Activated CD8-positive, alpha-beta T cell treated with anti-CD3 and anti-CD28 coated beads, Interleukin-2, amount 10 ng/mL, durations not matched to agents 7 days and 5 days (primary cell): ENCODE data around the gene KIZ. TPM values are rescaled to one million over a fixed set of nuclear protein-coding genes. Genes with fewer than 3 reads are reported as not detected.

Experiments used
- ATAC-seq: fragments of 150-1000 bp; cut with Tn5 transposase; one replicate; pipeline ENCODE4 v1.10.0; 2021; ENCODE audit warnings: moderate library complexity
- CTCF ChIA-PET: fragments of 350-600 bp; sonication (Branson Sonifier 250); formaldehyde crosslinking; loops from one replicate; lab custom pipeline; 2021; ENCODE audit warnings: antibody characterized with exemption; lab: Charles Lee
- POLR2A ChIA-PET: fragments of 350-600 bp; sonication (Branson Sonifier 250); formaldehyde crosslinking; loops from one replicate; lab custom pipeline; 2021; ENCODE audit warnings: antibody characterized with exemption; lab: Charles Lee
- DNase-seq: peaks from one replicate; pipeline ENCODE4 v3.0.0-alpha.2; 2020
- H3K27ac Mint-ChIP-seq: one replicate; pipeline ENCODE4 v1.8.0; 2021; ENCODE audit warnings: mild to moderate bottlenecking, mixed read lengths
- H3K27me3 Mint-ChIP-seq: one replicate; pipeline ENCODE4 v1.8.0; 2021; ENCODE audit warnings: low read depth, mixed read lengths
- H3K36me3 Mint-ChIP-seq: one replicate; pipeline ENCODE4 v1.8.0; 2021; ENCODE audit warnings: low read depth, mixed read lengths
- H3K4me1 Mint-ChIP-seq: one replicate; pipeline ENCODE4 v1.8.0; 2021; ENCODE audit warnings: low read depth, mixed read lengths
- H3K4me3 Mint-ChIP-seq: one replicate; pipeline ENCODE4 v1.8.0; 2021; ENCODE audit warnings: mild to moderate bottlenecking, mixed read lengths
- H3K9me3 Mint-ChIP-seq: one replicate; pipeline ENCODE4 v1.8.0; 2022; ENCODE audit warnings: mixed read lengths; ENCODE audit not compliant: insufficient read depth
- total RNA-seq, 2 experiments: library from RNA; stranded (reverse); gene quantifications; one replicate each; pipeline ENCODE4 v1.2.3, GENCODE V29; 2021

KIZ gene
- total RNA-seq, 2 experiments from 2014 or later, result 16.2 to 19.9 TPM

GRCh38 chr20:21251278-21251677, 125.4 kb downstream of the KIZ start:
- Mint-ChIP-seq H3K27ac (no peak overlapping the region), H3K27me3 (no peaks in the 10 kb centered on the region), H3K4me1 (no peaks in the 10 kb centered on the region), H3K9me3 (no peaks in the 10 kb centered on the region), H3K36me3 (peaks cover 2% of the 10 kb centered on the region), H3K4me3 (no peak overlapping the region)
- DNase-seq, result no peak
- ChIA-PET POLR2A (no interaction called here), CTCF (interaction anchor here (2.4 kb wide), 1 partner anchor 16 kb away, joined by 11 read pairs; no protein-coding TSS in a partner anchor)
- no peak for ATAC-seq

- Mint-ChIP-seq H3K27me3 (no peaks in the 10 kb centered on the region), H3K36me3 (no peaks in the 10 kb centered on the region), H3K4me1 (no peaks in the 10 kb centered on the region), H3K27ac (no peak overlapping the region), H3K4me3 (no peak overlapping the region), H3K9me3 (no peaks in the 10 kb centered on the region)
- CTCF ChIA-PET, result no interaction called here
- POLR2A ChIA-PET, result no interaction called here
- DNase-seq, result no peak
- ATAC-seq, result no peak
Measured at GRCh38 chr20:21257192-21257591, 131.3 kb downstream of the KIZ start.

- H3K36me3 Mint-ChIP-seq, result no peaks in the 10 kb centered on the region
- POLR2A ChIA-PET, result no interaction called here
- CTCF ChIA-PET, result no interaction called here
- DNase-seq (no peak), ATAC-seq (no peak)
- H3K4me1 Mint-ChIP-seq, result no peaks in the 10 kb centered on the region
- H3K27ac Mint-ChIP-seq, result no peak overlapping the region
- H3K27me3 Mint-ChIP-seq, result no peaks in the 10 kb centered on the region
- H3K9me3 Mint-ChIP-seq, result no peaks in the 10 kb centered on the region
- no peak overlapping the region for H3K4me3 Mint-ChIP-seq
Measured at GRCh38 chr20:21258411-21258810, 132.5 kb downstream of the KIZ start.

GRCh38 chr20:21259346-21259745, 133.5 kb downstream of the KIZ start:
- ChIA-PET CTCF (no interaction called here), POLR2A (no interaction called here)
- no peaks in the 10 kb centered on the region for H3K4me1 Mint-ChIP-seq
- H3K4me3 Mint-ChIP-seq, result no peak overlapping the region
- no peaks in the 10 kb centered on the region for H3K36me3 Mint-ChIP-seq
- H3K9me3 Mint-ChIP-seq, result no peaks in the 10 kb centered on the region
- no peak for DNase-seq
- H3K27me3 Mint-ChIP-seq, result no peaks in the 10 kb centered on the region
- H3K27ac Mint-ChIP-seq, result no peak overlapping the region
- no peak for ATAC-seq

- ATAC-seq (no peak), DNase-seq (no peak)
- no peak overlapping the region for H3K4me3 Mint-ChIP-seq
- H3K27me3 Mint-ChIP-seq, result no peaks in the 10 kb centered on the region
- H3K9me3 Mint-ChIP-seq, result no peaks in the 10 kb centered on the region
- H3K4me1 Mint-ChIP-seq, result no peaks in the 10 kb centered on the region
- H3K36me3 Mint-ChIP-seq, result no peaks in the 10 kb centered on the region
- ChIA-PET POLR2A (no interaction called here), CTCF (no interaction called here)
- no peak overlapping the region for H3K27ac Mint-ChIP-seq
Measured at GRCh38 chr20:21262812-21263211, 136.9 kb downstream of the KIZ start.

GRCh38 chr20:21265261-21266190, 139.6 kb downstream of the KIZ start:
- POLR2A ChIA-PET, result no interaction called here
- CTCF ChIA-PET, result no interaction called here
- Mint-ChIP-seq H3K9me3 (no peaks in the 10 kb centered on the region), H3K27me3 (peaks cover 4% of the 10 kb centered on the region), H3K36me3 (no peaks in the 10 kb centered on the region), H3K4me3 (no peak overlapping the region), H3K4me1 (no peaks in the 10 kb centered on the region), H3K27ac (no peak overlapping the region)
- no peak for ATAC-seq
- no peak for DNase-seq

GRCh38 chr20:21266191-21266536, 140.3 kb downstream of the KIZ start:
- no peaks in the 10 kb centered on the region for H3K4me1 Mint-ChIP-seq
- POLR2A ChIA-PET, result no interaction called here
- no peak overlapping the region for H3K4me3 Mint-ChIP-seq
- CTCF ChIA-PET, result no interaction called here
- no peak overlapping the region for H3K27ac Mint-ChIP-seq
- no peaks in the 10 kb centered on the region for H3K9me3 Mint-ChIP-seq
- ATAC-seq, result no peak
- DNase-seq, result no peak
- no peaks in the 10 kb centered on the region for H3K36me3 Mint-ChIP-seq
- peaks cover 4% of the 10 kb centered on the region for H3K27me3 Mint-ChIP-seq

- ChIA-PET CTCF (interaction anchor here (0.8 kb wide), 1 partner anchor 34 kb away, joined by 4 read pairs; no protein-coding TSS in a partner anchor), POLR2A (no interaction called here)
- DNase-seq (no peak), ATAC-seq (no peak)
- H3K27ac Mint-ChIP-seq, result no peak overlapping the region
- peaks cover 6% of the 10 kb centered on the region for H3K27me3 Mint-ChIP-seq
- no peak overlapping the region for H3K4me3 Mint-ChIP-seq
- no peaks in the 10 kb centered on the region for H3K4me1 Mint-ChIP-seq
- no peaks in the 10 kb centered on the region for H3K9me3 Mint-ChIP-seq
- H3K36me3 Mint-ChIP-seq, result no peaks in the 10 kb centered on the region
Measured at GRCh38 chr20:21269772-21270171, 143.9 kb downstream of the KIZ start.

GRCh38 chr20:21270806-21271205, 144.9 kb downstream of the KIZ start:
- Mint-ChIP-seq H3K36me3 (no peaks in the 10 kb centered on the region), H3K4me3 (no peak overlapping the region), H3K27me3 (peaks cover 6% of the 10 kb centered on the region), H3K4me1 (no peaks in the 10 kb centered on the region), H3K27ac (no peak overlapping the region), H3K9me3 (no peaks in the 10 kb centered on the region)
- ATAC-seq (no peak), DNase-seq (no peak)
- ChIA-PET CTCF (no interaction called here), POLR2A (no interaction called here)

GRCh38 chr20:21272279-21272678, 146.4 kb downstream of the KIZ start:
- no peak for DNase-seq
- ChIA-PET POLR2A (no interaction called here), CTCF (no interaction called here)
- H3K4me1 Mint-ChIP-seq, result no peaks in the 10 kb centered on the region
- no peak overlapping the region for H3K4me3 Mint-ChIP-seq
- H3K27me3 Mint-ChIP-seq, result peaks cover 6% of the 10 kb centered on the region
- no peak for ATAC-seq
- H3K36me3 Mint-ChIP-seq, result no peaks in the 10 kb centered on the region
- H3K27ac Mint-ChIP-seq, result no peak overlapping the region
- no peaks in the 10 kb centered on the region for H3K9me3 Mint-ChIP-seq

- CTCF ChIA-PET, result no interaction called here
- Mint-ChIP-seq H3K4me3 (no peak overlapping the region), H3K9me3 (no peaks in the 10 kb centered on the region), H3K27ac (no peak overlapping the region), H3K27me3 (peaks cover 6% of the 10 kb centered on the region), H3K36me3 (no peaks in the 10 kb centered on the region), H3K4me1 (no peaks in the 10 kb centered on the region)
- POLR2A ChIA-PET, result no interaction called here
- no peak for ATAC-seq
- DNase-seq, result no peak
Measured at GRCh38 chr20:21272679-21273078, 146.8 kb downstream of the KIZ start.

GRCh38 chr20:21273755-21274386, 148.0 kb downstream of the KIZ start:
- DNase-seq (no peak), ATAC-seq (no peak)
- H3K4me1 Mint-ChIP-seq, result no peaks in the 10 kb centered on the region
- H3K9me3 Mint-ChIP-seq, result no peaks in the 10 kb centered on the region
- H3K27ac Mint-ChIP-seq, result no peak overlapping the region
- no peaks in the 10 kb centered on the region for H3K36me3 Mint-ChIP-seq
- no peak overlapping the region for H3K4me3 Mint-ChIP-seq
- CTCF ChIA-PET, result no interaction called here
- H3K27me3 Mint-ChIP-seq, result peaks cover 10% of the 10 kb centered on the region
- POLR2A ChIA-PET, result no interaction called here
